K562 (cell line): ENCODE results near the gene SMG9. TPM values are rescaled to one million over a fixed set of nuclear protein-coding genes. Genes with fewer than 3 reads are reported as not detected.
A peak's percentile ranks its signal among the peaks of the same experiment; 100 is the strongest.

Experiments
- CHAMP1 ChIP-seq: fragments of 450-650 bp; IDR thresholded peaks from 2 replicates; pipeline ENCODE4 v1.6.1; 2016; ENCODE audit warnings: mild to moderate bottlenecking
- CHD7 ChIP-seq: fragments of 200-600 bp; sonication (generic); IDR thresholded peaks from one replicate; pipeline ENCODE4 v1.6.1; 2012; ENCODE audit warnings: mild to moderate bottlenecking, low read depth, low read length, inconsistent platforms
- RBM39 ChIP-seq: fragments of 200-400 bp; formaldehyde crosslinking; optimal IDR thresholded peaks from 2 replicates; pipeline ENCODE3; 2018; ENCODE audit warnings: low read depth, low read length
- SIN3A ChIP-seq, 2 experiments: fragments of 150-350 bp in 1 of 2; IDR thresholded peaks; 2 replicates each; pipeline ENCODE4 v1.6.1; 2011 to 2016; ENCODE audit warnings: borderline replicate concordance in 2 of 2, low read depth in 2 of 2, low read length in 2 of 2, mild to moderate bottlenecking in 2 of 2, moderate library complexity in 2 of 2; ENCODE audit not compliant: control insufficient read depth in 1 of 2
- THRA ChIP-seq: fragments of 450-650 bp; IDR thresholded peaks from 2 replicates; pipeline ENCODE4 v1.6.1; 2017; ENCODE audit warnings: mild to moderate bottlenecking, moderate library complexity
- ZBTB33 ChIP-seq: sonication (generic); formaldehyde crosslinking; IDR thresholded peaks from 2 replicates; pipeline ENCODE4 v1.8.1; 2023; ENCODE audit warnings: mild to moderate bottlenecking, missing genetic modification reagents
- ZNF347 ChIP-seq: fragments of 450-650 bp; formaldehyde crosslinking; IDR thresholded peaks from 2 replicates; pipeline ENCODE4 v1.4.0; 2020; ENCODE audit warnings: low read depth, mild to moderate bottlenecking, moderate library complexity
- polyA plus RNA-seq, 8 experiments: library from polyadenylated mRNA; depleted of rRNA in 4 of 8; stranded (reverse) in 5 of 8; unstranded in 3 of 8; fragments of >200 nt; fragmentation: Nextera tagmentation in 2 of 8; fragmentation: Illumina TruSeq in 1 of 8; extraction: Ambion mirVana in 2 of 8; extraction: Trizol in 1 of 8; gene quantifications; 2 replicates each; pipeline versions ENCODE4 v1.2.1 to v1.2.3, GENCODE V29; 2011 to 2014; ENCODE audit warnings: inconsistent platforms in 1 of 8, missing spikeins in 1 of 8
- total RNA-seq, 7 experiments: library from RNA; depleted of rRNA in 6 of 7; stranded (reverse); fragments of >200 nt in 6 of 7; fragmentation: Illumina TruSeq in 2 of 7; extraction: Trizol in 2 of 7; gene quantifications; 2 replicates each; pipeline versions ENCODE4 v1.2.1 to v1.2.3, GENCODE V29; 2011 to 2021; ENCODE audit warnings: low replicate concordance in 1 of 7

Gene SMG9
- total and polyA plus RNA-seq, 9 of the 15 experiments (the other 6 are each of a cell fraction or from before 2014, with no cell fraction given) = 1.7 to 79.7 (median 40.2) TPM

- TF ChIP-seq CHD7 (no peak), ZBTB33 (peak; percentile 66), CHAMP1 (no peak), THRA (no peak), SIN3A (IDR thresholded peaks at IDR 0.05; ENCODE audit: borderline replicate concordance in 2 of 2, control insufficient read depth in 1 of 2, low read depth in 2 of 2, low read length in 2 of 2) (peak in 1 of 2 experiments; percentile 63; a peak in 1 of 4 replicates), RBM39 (no peak), ZNF347 (CRISPR knock-in tag) (no peak)
Observed at GRCh38 chr19:43754503-43755255, at the start of gene SMG9 (continued).
